Tibial artery (tissue), 4 donors: Measurements from ENCODE around the gene SEMA3E.

Experiments used
- DNase-seq, 2 donors: peaks; one replicate each; pipeline ENCODE4 v3.0.0-alpha.2; 2019
- H3K27ac ChIP-seq, 2 donors: fragments of 200-600 bp; sonication (generic) in 1 of 2; 1 replicate in 1 of 2; 2 replicates in 1 of 2; pipeline ENCODE4 v1.5.1; 2018 to 2019; ENCODE audit warnings: mild to moderate bottlenecking in 1 of 2
- H3K27me3 ChIP-seq, 2 donors: fragments of 200-600 bp; sonication (generic) in 1 of 2; one replicate each; pipeline versions ENCODE4 v1.5.1 to v1.6.0; 2016 to 2019
- H3K36me3 ChIP-seq, 3 donors: fragments of 200-600 bp; sonication (generic) in 2 of 3; one replicate each; pipeline ENCODE4 v1.5.1; 2016 to 2019; ENCODE audit warnings: mild to moderate bottlenecking in 2 of 3
- H3K4me1 ChIP-seq, 4 donors: fragments of 200-600 bp; sonication (generic) in 2 of 4; 1 replicate in 3 of 4; 2 replicates in 1 of 4; pipeline ENCODE4 v1.5.1; 2016 to 2019
- H3K4me3 ChIP-seq, 2 donors: fragments of 200-600 bp; sonication (generic) in 1 of 2; 1 replicate in 1 of 2; 2 replicates in 1 of 2; pipeline ENCODE4 v1.5.1; 2018 to 2019; ENCODE audit warnings: mild to moderate bottlenecking in 2 of 2
- H3K9me3 ChIP-seq, 3 donors: fragments of 200-600 bp; sonication (generic) in 1 of 3; one replicate each; pipeline ENCODE4 v1.5.1; 2016 to 2019
- CTCF ChIP-seq, 2 experiments: fragments of 200-600 bp in 1 of 2; fragments of 450-650 bp in 1 of 2; IDR thresholded peaks; one replicate each; pipeline ENCODE4 v1.5.1; 2017 to 2019; ENCODE audit warnings: antibody characterized with exemption in 2 of 2, mild to moderate bottlenecking in 1 of 2, moderate library complexity in 1 of 2
- intact Hi-C: fragments of 100-400 bp; cut with DNase I; formaldehyde crosslinking; loops from one replicate; pipeline ENCODE4 v1.15.0; 2023; ENCODE audit warnings: low total_unique reads

SEMA3E gene

DNA sequence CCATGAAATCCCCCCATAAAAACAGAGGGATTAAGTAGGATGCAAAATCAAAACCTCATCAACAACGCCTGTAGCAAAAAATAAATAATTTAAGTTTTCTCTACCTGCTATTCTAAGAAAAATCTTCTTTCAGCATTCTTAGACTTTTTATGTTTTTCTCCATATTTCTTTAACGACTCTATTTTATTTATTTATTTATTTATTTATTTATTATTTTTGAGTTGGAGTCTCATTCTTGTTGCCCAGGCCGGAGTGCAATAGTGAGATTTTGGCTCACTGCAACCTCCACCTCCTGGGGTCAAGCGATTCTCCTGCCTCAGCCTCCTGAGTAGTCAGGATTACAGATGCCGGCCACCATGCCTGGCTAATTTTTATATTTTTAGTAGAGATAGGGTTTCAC lies 192.5 kb downstream of the SEMA3E start:
- Histone ChIP-seq H3K27ac (no peak overlapping the region), H3K4me3 (no peak overlapping the region), H3K36me3 (no peaks in the 10 kb centered on the region), H3K4me1 (no peaks in the 10 kb centered on the region), H3K27me3 (no peaks in the 10 kb centered on the region), H3K9me3 (no peaks in the 10 kb centered on the region)
- DNase-seq = no peak
- no peak for TF ChIP-seq CTCF (IDR thresholded peaks at IDR 0.05)
- intact Hi-C loops = no loop called here

DNA sequence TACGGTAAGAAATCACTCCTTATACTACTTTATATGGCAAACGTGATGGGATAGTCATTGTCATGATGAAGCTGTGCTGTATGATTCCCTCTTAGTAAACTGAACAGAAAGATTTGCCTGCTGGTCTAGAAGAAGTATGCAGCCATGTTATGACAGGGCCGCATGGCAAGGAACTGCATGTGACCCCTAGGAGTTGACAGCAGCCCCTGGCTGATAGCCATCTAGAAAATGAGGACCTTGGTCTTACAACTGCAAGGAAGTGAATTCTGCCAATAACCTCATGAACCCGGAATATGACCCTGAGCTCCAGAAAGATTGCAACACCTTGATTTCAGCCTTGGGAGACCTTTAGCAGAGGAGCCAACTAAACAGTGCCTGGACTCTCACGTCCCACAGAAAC lies 193.3 kb downstream of the SEMA3E start:
- TF ChIP-seq CTCF (IDR thresholded peaks at IDR 0.05) = no peak
- Histone ChIP-seq H3K27ac (no peak overlapping the region), H3K4me3 (no peak overlapping the region), H3K9me3 (no peaks in the 10 kb centered on the region), H3K36me3 (no peaks in the 10 kb centered on the region), H3K27me3 (no peaks in the 10 kb centered on the region), H3K4me1 (no peaks in the 10 kb centered on the region)
- DNase-seq = no peak
- intact Hi-C loops = no loop called here

- Histone ChIP-seq H3K27me3 (no peaks in the 10 kb centered on the region), H3K9me3 (no peaks in the 10 kb centered on the region), H3K27ac (no peak overlapping the region), H3K4me3 (no peak overlapping the region), H3K4me1 (no peaks in the 10 kb centered on the region), H3K36me3 (no peaks in the 10 kb centered on the region)
- intact Hi-C loops = no loop called here
- no peak for TF ChIP-seq CTCF (IDR thresholded peaks at IDR 0.05)
- no peak for DNase-seq
These were observed 196.7 kb downstream of the SEMA3E start for GRCh38 chr7:83452256-83452655.

DNA sequence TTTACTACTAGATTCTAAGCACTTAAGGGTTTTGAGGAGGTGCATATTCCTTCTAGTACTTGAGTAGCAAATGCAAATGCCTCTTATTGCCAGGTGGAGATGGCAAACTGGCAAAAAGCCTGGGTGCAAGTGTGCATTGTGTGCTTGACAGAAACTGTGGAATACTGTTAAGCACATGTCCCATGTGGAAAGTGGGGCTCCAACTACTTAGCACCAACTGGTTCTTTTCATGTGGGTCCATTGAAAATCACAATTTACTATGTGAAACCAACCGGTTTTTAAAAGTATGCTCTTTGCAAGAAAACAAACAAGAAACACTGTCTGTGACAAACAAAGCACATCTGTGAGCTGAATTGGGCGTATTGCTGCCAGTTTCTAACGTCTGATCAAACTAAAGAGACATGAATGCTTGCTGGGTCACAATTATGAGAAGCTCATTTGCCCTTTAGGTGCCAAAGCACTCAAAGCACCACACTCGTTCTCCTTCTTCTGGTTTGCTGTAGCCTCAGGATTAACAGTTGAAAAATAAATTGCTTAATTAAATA lies 197.4 kb downstream of the SEMA3E start:
- Histone ChIP-seq H3K27ac (no peak overlapping the region), H3K9me3 (no peaks in the 10 kb centered on the region), H3K4me1 (no peaks in the 10 kb centered on the region), H3K27me3 (no peaks in the 10 kb centered on the region), H3K4me3 (no peak overlapping the region), H3K36me3 (no peaks in the 10 kb centered on the region)
- no peak for DNase-seq
- intact Hi-C loops = no loop called here
- TF ChIP-seq CTCF (IDR thresholded peaks at IDR 0.05) = no peak

GRCh38 chr7:83449781-83450180 lies 199.2 kb downstream of the SEMA3E start:
- no peaks in the 10 kb centered on the region for H3K27me3 ChIP-seq
- H3K9me3 ChIP-seq = no peaks in the 10 kb centered on the region
- DNase-seq = no peak
- intact Hi-C loops = no loop called here
- H3K27ac ChIP-seq = no peak overlapping the region
- H3K36me3 ChIP-seq = no peaks in the 10 kb centered on the region
- TF ChIP-seq CTCF (IDR thresholded peaks at IDR 0.05) = no peak
- no peaks in the 10 kb centered on the region for H3K4me1 ChIP-seq
- no peak overlapping the region for H3K4me3 ChIP-seq

DNA sequence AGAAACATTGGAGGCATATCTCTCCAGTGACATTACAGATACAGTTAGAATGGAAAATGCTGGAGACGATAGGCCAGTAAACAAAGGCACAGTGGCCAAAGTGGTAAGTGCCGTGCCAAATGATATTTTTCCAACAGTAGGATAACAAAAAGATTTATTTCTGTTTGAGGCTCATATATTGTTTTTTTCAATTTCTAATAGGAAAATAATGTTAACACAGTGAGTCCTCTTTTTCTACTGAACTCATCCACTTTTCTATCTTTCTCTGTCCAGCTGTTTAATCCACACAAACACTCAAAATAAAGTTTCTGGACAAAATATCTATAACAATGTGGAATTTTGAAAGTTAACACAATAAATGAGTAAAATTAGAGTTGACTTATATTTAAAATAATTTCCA lies 201.3 kb downstream of the SEMA3E start:
- Histone ChIP-seq H3K9me3 (no peaks in the 10 kb centered on the region), H3K4me1 (no peaks in the 10 kb centered on the region), H3K36me3 (no peaks in the 10 kb centered on the region), H3K27me3 (peaks cover 0 to 2% of the 10 kb centered on the region in 2 donors), H3K4me3 (no peak overlapping the region), H3K27ac (no peak overlapping the region)
- DNase-seq = no peak
- intact Hi-C loops = no loop called here
- TF ChIP-seq CTCF (IDR thresholded peaks at IDR 0.05) = no peak
